MM.1S (cell line): ENCODE results near the gene UXS1.

Experiments used
- DNase-seq: peaks from one replicate; pipeline ENCODE4 v3.0.0-alpha.2; 2015
- H2AFZ ChIP-seq: fragments of 300-600 bp; sonication (generic); 2 replicates; pipeline ENCODE4 v1.6.0; 2016; ENCODE audit warnings: antibody characterized with exemption, low read length
- H3F3A ChIP-seq: fragments of 300-600 bp; sonication (generic); 2 replicates; pipeline ENCODE4 v1.6.1; 2016; ENCODE audit warnings: mild to moderate bottlenecking, antibody characterized with exemption, low read length, moderate library complexity, mixed read lengths; ENCODE audit not compliant: insufficient read depth
- H3K27ac ChIP-seq: fragments of 300-600 bp; sonication (generic); 2 replicates; pipeline ENCODE4 v1.5.1; 2016; ENCODE audit warnings: mild to moderate bottlenecking, low read length
- H3K27me3 ChIP-seq: fragments of 300-600 bp; sonication (generic); replicated peaks from 2 replicates; pipeline ENCODE4 v1.6.0; 2016; ENCODE audit warnings: low read length; ENCODE audit not compliant: insufficient read depth
- H3K36me3 ChIP-seq: fragments of 300-600 bp; sonication (generic); replicated peaks from 2 replicates; pipeline ENCODE4 v1.6.1; 2016; ENCODE audit warnings: mild to moderate bottlenecking, low read length, mixed read lengths; ENCODE audit not compliant: insufficient read depth
- H3K4me1 ChIP-seq: fragments of 300-600 bp; sonication (generic); 2 replicates; pipeline ENCODE4 v1.6.1; 2016; ENCODE audit warnings: low read length, mixed read lengths
- H3K4me2 ChIP-seq: fragments of 300-600 bp; sonication (generic); 2 replicates; pipeline ENCODE4 v1.6.0; 2016; ENCODE audit warnings: low read depth, low read length
- H3K4me3 ChIP-seq: fragments of 300-600 bp; sonication (generic); 2 replicates; pipeline ENCODE4 v1.5.1; 2016; ENCODE audit warnings: low read length, mixed read lengths
- H3K79me2 ChIP-seq: fragments of 300-600 bp; sonication (generic); 2 replicates; pipeline ENCODE4 v1.6.1; 2016; ENCODE audit warnings: mixed run types, low read length, mixed read lengths
- H3K9ac ChIP-seq: fragments of 300-600 bp; sonication (generic); 2 replicates; pipeline ENCODE4 v1.6.1; 2016; ENCODE audit warnings: low read length, mixed read lengths
- H3K9me2 ChIP-seq: fragments of 300-600 bp; sonication (generic); replicated peaks from 2 replicates; pipeline ENCODE4 v1.6.1; 2016; ENCODE audit warnings: mild to moderate bottlenecking, low read length, mixed read lengths; ENCODE audit not compliant: insufficient read depth
- H3K9me3 ChIP-seq: fragments of 300-600 bp; sonication (generic); replicated peaks from 2 replicates; pipeline ENCODE4 v1.6.1; 2016; ENCODE audit warnings: mild to moderate bottlenecking, low read length, mixed read lengths; ENCODE audit not compliant: insufficient read depth
- H4K20me1 ChIP-seq: fragments of 300-600 bp; sonication (generic); 2 replicates; pipeline ENCODE4 v1.6.1; 2016; ENCODE audit warnings: mild to moderate bottlenecking, low read length, moderate library complexity, mixed read lengths; ENCODE audit not compliant: insufficient read depth
- CTCF ChIP-seq: fragments of 300-600 bp; sonication (generic); IDR thresholded peaks from 2 replicates; pipeline ENCODE4 v1.5.1; 2016; ENCODE audit warnings: antibody characterized with exemption, low read length, mixed read lengths
- EZH2 ChIP-seq: fragments of 300-600 bp; sonication (generic); optimal IDR thresholded peaks from 2 replicates; pipeline ENCODE3; 2017; ENCODE audit warnings: low read depth, mild to moderate bottlenecking, antibody characterized with exemption, low read length, mixed read lengths
- EZH2phosphoT487 ChIP-seq: fragments of 300-600 bp; sonication (generic); IDR thresholded peaks from 2 replicates; pipeline ENCODE4 v1.6.1; 2018; ENCODE audit warnings: antibody characterized with exemption, low read length

UXS1 gene

GRCh38 chr2:106157416-106157815 is 36.7 kb downstream of the UXS1 start:
- H3K4me1 ChIP-seq, result no peaks in the 10 kb centered on the region
- no peaks in the 10 kb centered on the region for H3K9me2 ChIP-seq
- no peak overlapping the region for H3K9ac ChIP-seq
- no peaks in the 10 kb centered on the region for H3K79me2 ChIP-seq
- no peak for DNase-seq
- no peak overlapping the region for H3K27ac ChIP-seq
- H4K20me1 ChIP-seq, result no peaks in the 10 kb centered on the region
- no peaks in the 10 kb centered on the region for H3K27me3 ChIP-seq
- H3K36me3 ChIP-seq, result no peaks in the 10 kb centered on the region
- no peak overlapping the region for H2AFZ ChIP-seq
- no peak overlapping the region for H3K4me3 ChIP-seq
- TF ChIP-seq EZH2, result no peak
- no peak for TF ChIP-seq EZH2phosphoT487
- no peak overlapping the region for H3K4me2 ChIP-seq
- no peaks in the 10 kb centered on the region for H3K9me3 ChIP-seq
- no peaks in the 10 kb centered on the region for H3F3A ChIP-seq

GRCh38 chr2:106156305-106157296 is 37.5 kb downstream of the UXS1 start:
- Histone ChIP-seq H3K79me2 (no peaks in the 10 kb centered on the region), H3K27ac (no peak overlapping the region), H3K4me1 (no peaks in the 10 kb centered on the region), H3K9me2 (no peaks in the 10 kb centered on the region), H2AFZ (no peak overlapping the region), H3K9me3 (no peaks in the 10 kb centered on the region), H3F3A (no peaks in the 10 kb centered on the region), H4K20me1 (no peaks in the 10 kb centered on the region), H3K36me3 (no peaks in the 10 kb centered on the region), H3K4me2 (no peak overlapping the region), H3K27me3 (no peaks in the 10 kb centered on the region), H3K9ac (no peak overlapping the region), H3K4me3 (no peak overlapping the region)
- DNase-seq, result no peak
- TF ChIP-seq CTCF (no peak), EZH2phosphoT487 (no peak), EZH2 (no peak)

GRCh38 chr2:106153781-106154180 is 40.3 kb downstream of the UXS1 start:
- Histone ChIP-seq H3K4me1 (no peaks in the 10 kb centered on the region), H3K79me2 (no peaks in the 10 kb centered on the region), H3F3A (no peaks in the 10 kb centered on the region), H3K27me3 (no peaks in the 10 kb centered on the region), H3K4me3 (no peak overlapping the region), H2AFZ (no peak overlapping the region), H3K4me2 (no peak overlapping the region), H3K9me3 (no peaks in the 10 kb centered on the region), H3K36me3 (no peaks in the 10 kb centered on the region), H3K9me2 (no peaks in the 10 kb centered on the region), H4K20me1 (no peaks in the 10 kb centered on the region), H3K9ac (no peak overlapping the region), H3K27ac (no peak overlapping the region)
- DNase-seq, result no peak
- TF ChIP-seq EZH2 (no peak), EZH2phosphoT487 (no peak), CTCF (no peak)

GRCh38 chr2:106147665-106148064 is 46.4 kb downstream of the UXS1 start:
- Histone ChIP-seq H3K4me2 (no peak overlapping the region), H3K79me2 (no peaks in the 10 kb centered on the region), H3K36me3 (no peaks in the 10 kb centered on the region), H3F3A (no peaks in the 10 kb centered on the region), H4K20me1 (no peaks in the 10 kb centered on the region), H3K27me3 (no peaks in the 10 kb centered on the region), H3K4me3 (no peak overlapping the region), H3K9me2 (no peaks in the 10 kb centered on the region), H3K9ac (no peak overlapping the region), H2AFZ (no peak overlapping the region), H3K27ac (no peak overlapping the region), H3K9me3 (no peaks in the 10 kb centered on the region), H3K4me1 (no peaks in the 10 kb centered on the region)
- TF ChIP-seq EZH2 (no peak), CTCF (no peak), EZH2phosphoT487 (no peak)
- DNase-seq, result no peak
